IMR-90 (cell line): ENCODE data around the gene TMPRSS6.

Source experiments
- BHLHE40 ChIP-seq: fragments of 150-350 bp; IDR thresholded peaks from 2 replicates; pipeline ENCODE4 v1.6.1; 2016; ENCODE audit warnings: mild to moderate bottlenecking, low read depth, low read length
- CEBPB ChIP-seq: IDR thresholded peaks from 2 replicates; pipeline ENCODE4 v1.6.1; 2012; ENCODE audit warnings: low read depth, low read length, improper control_type of control experiment
- CHD1 ChIP-seq: IDR thresholded peaks from 2 replicates; pipeline ENCODE4 v1.6.1; 2012; ENCODE audit warnings: low read depth, low read length, improper control_type of control experiment
- ELK1 ChIP-seq: fragments of 150-350 bp; IDR thresholded peaks from 2 replicates; pipeline ENCODE4 v1.6.1; 2016; ENCODE audit warnings: low read depth, mild to moderate bottlenecking, low read length, moderate library complexity, borderline replicate concordance
- MAFK ChIP-seq: IDR thresholded peaks from 2 replicates; pipeline ENCODE4 v1.6.1; 2012; ENCODE audit warnings: low read depth, low read length, improper control_type of control experiment
- MAZ ChIP-seq: IDR thresholded peaks from 2 replicates; pipeline ENCODE4 v1.6.1; 2012; ENCODE audit warnings: low read depth, mild to moderate bottlenecking, low read length, improper control_type of control experiment, moderate library complexity, borderline replicate concordance
- MXI1 ChIP-seq: IDR thresholded peaks from 2 replicates; pipeline ENCODE4 v1.6.1; 2012; ENCODE audit warnings: low read depth, mild to moderate bottlenecking, low read length, moderate library complexity, borderline replicate concordance
- NFE2L2 ChIP-seq: fragments of 150-350 bp; IDR thresholded peaks from 2 replicates; pipeline ENCODE4 v1.6.1; 2016; ENCODE audit warnings: low read depth, mild to moderate bottlenecking, low read length
- POLR2A ChIP-seq: IDR thresholded peaks from 2 replicates; pipeline ENCODE4 v1.6.1; 2012; ENCODE audit warnings: mild to moderate bottlenecking, low read depth, low read length
- RAD21 ChIP-seq: IDR thresholded peaks from 2 replicates; pipeline ENCODE4 v1.6.1; 2012; ENCODE audit warnings: low read length, improper control_type of control experiment
- SMC3 ChIP-seq: fragments of 150-350 bp; IDR thresholded peaks from 2 replicates; pipeline ENCODE4 v1.6.1; 2016; ENCODE audit warnings: low read depth, mild to moderate bottlenecking, antibody characterized with exemption, low read length, moderate library complexity
- TF ChIP-seq, protein P1 (sequence below): conservative IDR thresholded peaks from 2 replicates; pipeline ENCODE4 v1.5.1; 2012; ENCODE audit warnings: mild to moderate bottlenecking, low read depth, low read length, improper control_type of control experiment

- TF ChIP-seq, protein P1, sequence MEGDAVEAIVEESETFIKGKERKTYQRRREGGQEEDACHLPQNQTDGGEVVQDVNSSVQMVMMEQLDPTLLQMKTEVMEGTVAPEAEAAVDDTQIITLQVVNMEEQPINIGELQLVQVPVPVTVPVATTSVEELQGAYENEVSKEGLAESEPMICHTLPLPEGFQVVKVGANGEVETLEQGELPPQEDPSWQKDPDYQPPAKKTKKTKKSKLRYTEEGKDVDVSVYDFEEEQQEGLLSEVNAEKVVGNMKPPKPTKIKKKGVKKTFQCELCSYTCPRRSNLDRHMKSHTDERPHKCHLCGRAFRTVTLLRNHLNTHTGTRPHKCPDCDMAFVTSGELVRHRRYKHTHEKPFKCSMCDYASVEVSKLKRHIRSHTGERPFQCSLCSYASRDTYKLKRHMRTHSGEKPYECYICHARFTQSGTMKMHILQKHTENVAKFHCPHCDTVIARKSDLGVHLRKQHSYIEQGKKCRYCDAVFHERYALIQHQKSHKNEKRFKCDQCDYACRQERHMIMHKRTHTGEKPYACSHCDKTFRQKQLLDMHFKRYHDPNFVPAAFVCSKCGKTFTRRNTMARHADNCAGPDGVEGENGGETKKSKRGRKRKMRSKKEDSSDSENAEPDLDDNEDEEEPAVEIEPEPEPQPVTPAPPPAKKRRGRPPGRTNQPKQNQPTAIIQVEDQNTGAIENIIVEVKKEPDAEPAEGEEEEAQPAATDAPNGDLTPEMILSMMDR = no peak
- TF ChIP-seq POLR2A (no peak), NFE2L2 (no peak), MAFK (no peak), MXI1 (no peak), RAD21 (no peak), SMC3 (no peak), MAZ (no peak), CEBPB (no peak), ELK1 (no peak), CHD1 (no peak), BHLHE40 (no peak)
Measured at GRCh38 chr22:37054600-37055365, 54.7 kb downstream of the TMPRSS6 start.
